Natural killer cell (primary cell): Measurements from ENCODE around the gene RBM25. TPM values are rescaled to one million over a fixed set of nuclear protein-coding genes. Genes with fewer than 3 reads are reported as not detected.

Source experiments
- ATAC-seq, 3 donors: fragments of 150-1000 bp in 2 of 3; fragments of 200-7000 bp in 1 of 3; cut with Tn5 transposase; 1 replicate in 1 of 3; 2 replicates in 2 of 3; pipeline ENCODE4 v1.10.0; 2021; ENCODE audit warnings: mild to moderate bottlenecking in 2 of 3, moderate library complexity in 2 of 3
- DNase-seq, 2 donors: peaks; one replicate each; pipeline versions ENCODE4 v3.0.0 to v3.0.0-alpha.2; 2013 to 2021; ENCODE audit warnings: mixed read lengths in 1 of 2
- H3K27ac ChIP-seq: one replicate; pipeline ENCODE4 v1.5.1; 2013; ENCODE audit warnings: mild to moderate bottlenecking, low read length
- H3K27me3 ChIP-seq: one replicate; pipeline ENCODE4 v1.6.1; 2013; ENCODE audit warnings: low read length; ENCODE audit not compliant: control insufficient read depth, insufficient read depth
- H3K36me3 ChIP-seq: one replicate; pipeline ENCODE4 v1.6.1; 2013; ENCODE audit warnings: low read length; ENCODE audit not compliant: control insufficient read depth, insufficient read depth
- H3K4me1 ChIP-seq: one replicate; pipeline ENCODE4 v1.6.1; 2013; ENCODE audit warnings: low read length; ENCODE audit not compliant: control insufficient read depth, insufficient read depth
- H3K4me3 ChIP-seq: one replicate; pipeline ENCODE4 v1.5.1; 2013; ENCODE audit warnings: low read length
- H3K9me3 ChIP-seq: one replicate; pipeline ENCODE4 v1.6.1; 2013; ENCODE audit warnings: low read length; ENCODE audit not compliant: control insufficient read depth, insufficient read depth
- H3K27ac Mint-ChIP-seq, 2 donors: one replicate each; pipeline ENCODE4 v1.8.0; 2022; ENCODE audit warnings: mild to moderate bottlenecking in 2 of 2, mixed read lengths in 2 of 2, moderate library complexity in 1 of 2
- H3K27me3 Mint-ChIP-seq, 2 donors: one replicate each; pipeline ENCODE4 v1.8.0; 2022; ENCODE audit warnings: low read depth in 2 of 2, mixed read lengths in 2 of 2
- H3K36me3 Mint-ChIP-seq: one replicate; pipeline ENCODE4 v1.8.0; 2022; ENCODE audit warnings: mixed read lengths
- H3K4me1 Mint-ChIP-seq, 2 donors: one replicate each; pipeline ENCODE4 v1.8.0; 2022; ENCODE audit warnings: mixed read lengths in 2 of 2
- H3K4me3 Mint-ChIP-seq: one replicate; pipeline ENCODE4 v1.8.0; 2022; ENCODE audit warnings: mild to moderate bottlenecking, moderate library complexity, mixed read lengths
- H3K9me3 Mint-ChIP-seq, 2 donors: one replicate each; pipeline ENCODE4 v1.8.0; 2022; ENCODE audit warnings: mixed read lengths in 2 of 2
- WGBS: methylation state at CpG from one replicate; pipeline ENCODE4 v1.1.7; 2013; ENCODE audit warnings: missing lambda C conversion rate; ENCODE audit not compliant: insufficient coverage; 5-methylcytosine and 5-hydroxymethylcytosine counted together
- intact Hi-C: fragments of 100-400 bp; cut with micrococcal nuclease; formaldehyde crosslinking; loops from one replicate; pipeline ENCODE4 v1.14.2; 2022
- total RNA-seq, 4 donors: library from RNA; stranded (reverse); fragments of 120-200 nt in 1 of 4; gene quantifications; one replicate each; pipeline versions ENCODE4 v1.2.3 to v1.2.4, GENCODE V29; 2013 to 2022
- TF ChIP-seq, protein P1 (sequence below): fragments of 200-600 bp; IDR thresholded peaks from one replicate; pipeline ENCODE4 v1.8.0; 2022; ENCODE audit warnings: antibody characterized with exemption

The RBM25 gene
- total RNA-seq, 3 donors from 2014 or later (not counting 1 experiment from before 2014, with no cell fraction given) = 180 to 185 (median 182) TPM

DNA sequence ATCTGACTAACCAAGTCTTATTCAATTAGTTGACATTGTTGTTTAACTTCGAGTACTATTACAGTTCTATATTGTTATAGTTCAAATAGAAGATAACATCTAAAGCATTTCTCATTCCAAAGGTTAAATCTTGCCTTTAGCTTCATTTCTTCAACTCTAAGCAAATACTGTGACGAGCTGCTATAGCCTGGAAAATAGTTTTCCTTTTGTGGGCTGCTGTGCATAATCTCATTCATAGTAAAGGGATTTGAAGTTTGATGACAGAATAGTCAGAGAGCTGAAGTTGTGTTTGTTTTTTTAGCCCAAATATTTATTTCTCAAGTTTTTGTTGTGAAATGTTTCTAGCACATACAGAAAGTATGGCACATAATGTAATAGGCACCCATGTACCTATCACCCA lies 91.4 kb downstream of the RBM25 start:
- Mint-ChIP-seq H3K36me3 (no peaks in the 10 kb centered on the region), H3K27ac (no peak overlapping the region), H3K27me3 (no peaks in the 10 kb centered on the region), H3K4me3 (no peak overlapping the region), H3K9me3 (no peaks in the 10 kb centered on the region), H3K4me1 (peaks cover 7 to 13% of the 10 kb centered on the region in 2 donors)
- TF ChIP-seq, protein P1, sequence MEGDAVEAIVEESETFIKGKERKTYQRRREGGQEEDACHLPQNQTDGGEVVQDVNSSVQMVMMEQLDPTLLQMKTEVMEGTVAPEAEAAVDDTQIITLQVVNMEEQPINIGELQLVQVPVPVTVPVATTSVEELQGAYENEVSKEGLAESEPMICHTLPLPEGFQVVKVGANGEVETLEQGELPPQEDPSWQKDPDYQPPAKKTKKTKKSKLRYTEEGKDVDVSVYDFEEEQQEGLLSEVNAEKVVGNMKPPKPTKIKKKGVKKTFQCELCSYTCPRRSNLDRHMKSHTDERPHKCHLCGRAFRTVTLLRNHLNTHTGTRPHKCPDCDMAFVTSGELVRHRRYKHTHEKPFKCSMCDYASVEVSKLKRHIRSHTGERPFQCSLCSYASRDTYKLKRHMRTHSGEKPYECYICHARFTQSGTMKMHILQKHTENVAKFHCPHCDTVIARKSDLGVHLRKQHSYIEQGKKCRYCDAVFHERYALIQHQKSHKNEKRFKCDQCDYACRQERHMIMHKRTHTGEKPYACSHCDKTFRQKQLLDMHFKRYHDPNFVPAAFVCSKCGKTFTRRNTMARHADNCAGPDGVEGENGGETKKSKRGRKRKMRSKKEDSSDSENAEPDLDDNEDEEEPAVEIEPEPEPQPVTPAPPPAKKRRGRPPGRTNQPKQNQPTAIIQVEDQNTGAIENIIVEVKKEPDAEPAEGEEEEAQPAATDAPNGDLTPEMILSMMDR = no peak
- DNase-seq (no peak), ATAC-seq (no peak)
- intact Hi-C loops = no loop called here
- Histone ChIP-seq H3K9me3 (no peaks in the 10 kb centered on the region), H3K27me3 (no peaks in the 10 kb centered on the region), H3K4me3 (no peak overlapping the region), H3K27ac (no peak overlapping the region), H3K36me3 (peaks cover 39% of the 10 kb centered on the region), H3K4me1 (no peaks in the 10 kb centered on the region)
- 86% methylated on average over 1 of the region's 2 CpGs for WGBS

DNA sequence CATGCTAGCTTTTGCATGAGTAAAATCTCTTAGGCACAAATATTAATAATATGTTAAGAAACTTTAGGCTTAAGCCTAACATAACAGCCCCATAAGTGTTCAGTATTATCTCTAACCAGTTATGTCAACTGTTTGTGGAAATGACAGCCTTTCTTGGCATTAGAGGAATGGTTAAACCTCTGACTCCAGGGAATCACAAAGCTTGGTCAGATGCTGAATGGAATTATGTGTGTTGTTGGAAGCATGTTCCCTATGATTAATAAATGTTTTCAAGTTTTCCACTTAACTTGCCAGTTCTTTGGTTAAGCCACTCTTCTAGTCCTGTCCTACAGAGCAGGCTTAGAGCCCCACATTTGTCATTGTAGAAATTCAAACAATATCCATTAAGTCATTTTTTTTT lies 94.9 kb downstream of the RBM25 start:
- H3K27ac ChIP-seq = no peak overlapping the region
- TF ChIP-seq, protein P1 = no peak
- H3K27me3 ChIP-seq = no peaks in the 10 kb centered on the region
- Mint-ChIP-seq H3K36me3 (no peaks in the 10 kb centered on the region), H3K9me3 (no peaks in the 10 kb centered on the region), H3K27me3 (no peaks in the 10 kb centered on the region), H3K27ac (no peak overlapping the region), H3K4me3 (no peak overlapping the region), H3K4me1 (no peaks in the 10 kb centered on the region)
- ATAC-seq (no peak), DNase-seq (no peak)
- H3K4me3 ChIP-seq = no peak overlapping the region
- H3K4me1 ChIP-seq = no peaks in the 10 kb centered on the region
- H3K36me3 ChIP-seq = peaks cover 43% of the 10 kb centered on the region
- no peaks in the 10 kb centered on the region for H3K9me3 ChIP-seq
- intact Hi-C loops = no loop called here

DNA sequence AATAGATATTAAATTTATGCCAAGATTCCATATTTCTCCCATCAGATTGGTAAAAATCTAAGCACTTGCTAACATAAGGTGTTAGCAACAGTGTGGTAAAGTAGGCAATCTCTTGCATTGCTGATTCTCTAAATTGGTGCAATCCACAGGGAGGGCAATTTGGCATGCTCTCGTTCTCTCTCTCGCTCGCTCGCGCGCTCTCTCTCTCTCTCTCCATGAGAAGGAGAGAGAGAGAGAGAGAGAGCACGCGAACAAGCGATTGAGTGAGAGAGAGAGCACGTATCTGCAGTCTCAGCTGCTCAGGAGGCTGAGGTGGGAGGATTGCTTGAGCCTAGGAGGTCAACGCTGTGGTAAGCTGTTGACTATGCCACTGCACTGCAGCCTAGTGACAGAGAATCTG lies 103.9 kb downstream of the RBM25 start:
- H3K4me3 ChIP-seq = no peak overlapping the region
- H3K9me3 Mint-ChIP-seq = no peaks in the 10 kb centered on the region
- peaks cover 31% of the 10 kb centered on the region for H3K36me3 ChIP-seq
- H3K4me1 ChIP-seq = no peaks in the 10 kb centered on the region
- H3K27ac Mint-ChIP-seq = no peak overlapping the region
- ATAC-seq (no peak), DNase-seq (no peak)
- no peaks in the 10 kb centered on the region for H3K27me3 ChIP-seq
- H3K36me3 Mint-ChIP-seq = peaks cover 20% of the 10 kb centered on the region
- TF ChIP-seq, protein P1 = no peak
- H3K9me3 ChIP-seq = no peaks in the 10 kb centered on the region
- H3K27ac ChIP-seq = no peak overlapping the region
- intact Hi-C loops = no loop called here
- H3K4me1 Mint-ChIP-seq = peaks cover 0 to 5% of the 10 kb centered on the region in 2 donors
- no peak overlapping the region for H3K4me3 Mint-ChIP-seq
- WGBS = 92% methylated on average over 7 of the region's 11 CpGs
- no peaks in the 10 kb centered on the region for H3K27me3 Mint-ChIP-seq

DNA sequence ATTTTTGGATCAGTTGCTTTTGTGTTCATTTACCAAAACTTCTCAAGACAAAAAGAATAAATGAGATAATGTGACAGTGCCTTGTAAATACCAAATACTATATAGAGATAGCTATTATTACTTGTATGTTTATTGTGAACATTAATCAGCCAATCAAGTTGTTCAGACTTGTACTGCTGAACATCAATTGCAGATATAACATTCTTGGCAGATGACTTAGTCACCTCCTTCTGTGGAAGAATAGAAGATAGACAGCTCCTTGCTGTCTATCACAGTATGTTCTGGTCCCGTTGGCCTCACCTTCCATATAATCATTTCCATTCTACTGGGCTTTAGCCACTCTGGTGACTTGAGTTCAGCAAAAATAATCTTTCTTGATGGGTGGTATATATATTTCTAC lies 108.1 kb downstream of the RBM25 start:
- no CpG with 5 or more reads among the region's 1 CpG for WGBS

More for the DNA sequence above, 108.1 kb downstream of the RBM25 start:
- no peak overlapping the region for H3K4me3 ChIP-seq
- Mint-ChIP-seq H3K4me1 (peaks cover 0 to 5% of the 10 kb centered on the region in 2 donors), H3K27me3 (no peaks in the 10 kb centered on the region), H3K9me3 (no peaks in the 10 kb centered on the region), H3K36me3 (peaks cover 27% of the 10 kb centered on the region), H3K4me3 (no peak overlapping the region), H3K27ac (no peak overlapping the region)
- no peak overlapping the region for H3K27ac ChIP-seq
- H3K4me1 ChIP-seq = no peaks in the 10 kb centered on the region
- H3K36me3 ChIP-seq = peaks cover 46% of the 10 kb centered on the region
- no peaks in the 10 kb centered on the region for H3K9me3 ChIP-seq
- ATAC-seq (no peak), DNase-seq (no peak)
- intact Hi-C loops = no loop called here
- TF ChIP-seq, protein P1 = no peak
- H3K27me3 ChIP-seq = no peaks in the 10 kb centered on the region
